Putamen (tissue), 1 donor: Measurements from ENCODE around the gene CCNT2.
"Not testable (repeated sequence)": the region's sequence is repeated elsewhere in the genome, so short reads cannot be mapped to it uniquely, and the experiment has no call there.

Experiments used
- DNase-seq: peaks from one replicate; pipeline ENCODE4 v3.0.0-alpha.2; 2016; ENCODE audit warnings: low spot score

CCNT2 gene

DNA sequence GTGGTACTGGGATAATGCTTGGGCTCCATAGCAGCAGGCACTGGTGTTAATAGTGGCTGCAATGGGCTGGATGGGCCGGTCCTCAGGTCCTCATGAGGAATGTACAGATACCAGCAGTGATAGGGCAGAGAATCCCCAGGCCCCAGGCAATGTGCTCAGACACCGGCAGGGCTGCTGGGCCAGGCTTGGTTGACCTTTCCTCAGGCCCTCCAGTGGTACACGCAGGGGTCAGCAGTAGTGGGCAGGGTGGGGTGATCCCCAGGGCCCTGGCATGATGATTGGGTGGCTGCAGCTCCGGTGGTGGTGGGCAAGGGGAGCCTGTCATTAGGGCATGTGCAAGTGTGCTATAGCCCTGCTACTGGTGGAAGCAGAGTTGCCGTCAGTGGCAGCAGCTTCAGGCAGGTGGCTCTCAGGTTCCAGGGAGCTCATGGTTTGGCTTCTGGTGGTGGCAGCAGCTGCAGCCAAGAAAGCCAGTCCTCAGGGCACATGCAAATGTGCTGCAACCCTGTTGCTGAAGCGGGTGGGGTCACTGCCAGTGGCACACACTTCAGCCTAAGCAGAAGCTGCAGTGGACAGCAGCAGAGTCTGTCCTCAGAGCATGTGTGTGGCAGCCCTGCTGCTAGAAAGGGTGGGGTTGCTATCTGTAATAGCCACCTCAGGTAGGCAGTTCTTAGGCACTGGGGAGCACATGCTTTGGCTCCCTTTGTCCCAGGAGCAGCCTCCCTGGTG lies 56.8 kb downstream of the CCNT2 start:
- no peak for DNase-seq

DNA sequence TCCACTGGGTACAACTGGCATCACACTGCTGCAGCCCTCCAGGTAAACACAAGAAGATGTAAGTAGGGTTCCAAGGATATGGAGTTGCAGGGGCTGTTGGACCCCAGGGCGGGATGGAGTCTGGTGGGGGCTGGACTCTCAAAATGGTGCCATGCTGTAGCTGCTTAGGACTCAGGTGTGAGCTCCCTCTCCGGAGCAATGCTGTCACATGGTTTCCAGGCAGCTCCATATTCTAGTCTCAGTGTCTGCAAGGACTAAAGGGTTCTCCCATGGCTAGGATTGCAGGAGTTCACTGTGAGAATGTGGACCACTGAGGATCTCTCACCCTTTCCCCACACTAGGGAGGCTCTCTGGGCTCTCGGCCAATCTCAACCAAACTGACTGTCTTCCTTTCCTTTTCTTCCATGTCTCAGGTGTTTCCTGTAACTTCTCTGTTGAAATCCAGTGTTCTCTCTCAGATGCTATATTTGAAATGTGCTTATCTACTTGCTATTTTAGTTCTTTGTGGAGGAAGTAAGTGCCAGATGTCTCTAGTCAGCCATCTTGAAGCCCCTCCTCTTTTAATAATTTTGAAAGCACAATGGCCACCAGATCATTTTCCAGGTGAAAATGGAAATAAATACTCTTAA lies 57.6 kb downstream of the CCNT2 start:
- no peak for DNase-seq

DNA sequence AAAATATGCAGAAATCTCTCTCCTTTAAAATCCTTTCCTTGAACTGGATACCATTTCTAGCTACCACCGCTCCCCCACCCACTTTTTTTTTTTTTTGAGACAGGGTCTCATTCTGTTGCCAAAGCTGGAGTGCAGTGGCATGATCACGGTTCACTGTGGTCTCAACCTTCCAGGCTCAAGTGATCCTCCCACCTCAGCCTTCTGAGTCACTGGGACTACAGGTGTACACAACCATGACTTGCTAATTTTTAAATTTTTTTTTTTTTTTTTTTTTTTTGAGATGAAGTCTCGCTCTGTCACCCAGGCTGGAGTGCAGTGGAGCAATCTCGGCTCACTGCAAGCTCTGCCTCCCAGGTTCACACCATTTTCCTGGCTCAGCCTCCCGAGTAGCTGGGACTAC lies 58.5 kb downstream of the CCNT2 start:
- DNase-seq: not testable (repeated sequence)

DNA sequence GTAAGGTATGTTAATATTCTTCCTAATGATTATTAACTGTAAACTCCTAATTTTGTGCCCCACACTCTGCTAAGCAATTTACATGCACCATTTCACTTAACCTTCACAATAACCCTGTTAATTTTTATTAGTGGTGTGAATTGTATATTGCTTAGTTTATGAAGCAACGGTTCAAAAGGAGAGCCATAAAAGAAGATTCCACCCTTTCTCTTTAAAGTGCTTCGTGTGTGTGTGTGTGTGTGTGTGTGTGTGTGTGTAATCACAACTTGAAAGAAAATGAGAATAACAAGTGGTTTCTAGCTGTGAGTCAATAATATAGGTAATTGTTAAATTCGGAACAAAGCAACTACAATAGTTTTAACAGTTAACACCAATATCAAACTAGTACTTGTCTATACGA lies 60.6 kb downstream of the CCNT2 start:
- DNase-seq: no peak

DNA sequence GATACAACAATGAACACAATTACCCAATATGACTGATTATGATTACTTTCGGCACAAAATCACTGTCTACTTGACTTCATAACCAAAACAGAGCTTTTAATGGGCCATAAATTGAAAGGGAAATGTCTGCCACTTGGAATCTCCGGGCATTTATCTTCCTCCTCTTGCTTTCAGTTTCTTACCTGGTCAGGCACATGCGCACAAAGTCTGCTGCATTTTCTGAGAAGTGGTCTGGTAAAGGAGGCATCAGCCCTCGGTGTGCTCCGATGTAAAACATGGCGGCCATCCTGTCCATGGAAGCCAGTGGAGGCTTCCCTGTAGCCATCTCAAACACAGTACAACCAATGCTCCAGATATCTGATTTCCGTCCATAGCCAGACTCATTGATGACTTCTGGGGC lies 62.0 kb downstream of the CCNT2 start:
- DNase-seq: no peak

GRCh38 chr2:134982603-134983002 lies 64.0 kb downstream of the CCNT2 start:
- no peak for DNase-seq

DNA sequence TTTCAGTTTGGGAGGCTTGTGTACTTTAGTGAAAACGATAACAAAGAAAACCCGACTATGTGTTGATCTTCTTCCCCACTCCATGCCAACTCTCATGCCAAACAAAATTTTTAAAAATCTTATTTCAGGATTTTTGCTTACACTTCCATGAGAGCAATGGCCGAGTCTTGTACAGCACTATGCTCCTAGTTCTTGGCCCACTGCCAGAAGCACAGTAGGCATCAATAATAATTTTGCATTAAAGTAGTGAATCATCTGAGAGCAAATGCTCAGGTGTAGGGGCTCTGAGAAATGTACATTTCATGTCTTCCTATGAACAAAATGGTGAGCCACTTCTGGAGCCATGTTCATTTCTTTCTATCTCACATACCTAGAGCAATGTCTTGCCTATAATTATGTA lies 66.4 kb downstream of the CCNT2 start:
- no peak for DNase-seq

- DNase-seq: no peak
Observed at GRCh38 chr2:134988994-134989605, 70.5 kb downstream of the CCNT2 start.

- DNase-seq: no peak
Observed at GRCh38 chr2:134999521-134999920, 80.9 kb downstream of the CCNT2 start.

DNA sequence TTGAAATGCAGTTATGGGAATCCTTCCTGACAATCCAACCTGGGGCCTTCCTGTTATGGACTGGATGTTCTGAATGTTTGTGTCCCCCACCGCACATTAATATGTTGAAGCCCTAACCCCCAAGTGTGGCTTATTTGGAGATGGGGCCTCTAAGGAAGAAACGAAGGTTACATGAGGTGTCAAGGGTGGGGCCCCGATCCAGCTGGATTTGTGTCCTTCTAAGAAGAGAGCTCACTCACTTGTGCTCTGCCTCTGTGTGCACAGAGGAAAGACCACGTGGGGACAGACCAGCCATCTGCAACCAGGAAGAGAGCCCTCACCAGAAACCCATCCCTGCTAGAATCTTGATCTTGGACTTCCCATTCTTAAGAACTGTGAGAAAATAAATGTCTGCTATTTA lies 84.2 kb downstream of the CCNT2 start:
- no peak for DNase-seq

DNA sequence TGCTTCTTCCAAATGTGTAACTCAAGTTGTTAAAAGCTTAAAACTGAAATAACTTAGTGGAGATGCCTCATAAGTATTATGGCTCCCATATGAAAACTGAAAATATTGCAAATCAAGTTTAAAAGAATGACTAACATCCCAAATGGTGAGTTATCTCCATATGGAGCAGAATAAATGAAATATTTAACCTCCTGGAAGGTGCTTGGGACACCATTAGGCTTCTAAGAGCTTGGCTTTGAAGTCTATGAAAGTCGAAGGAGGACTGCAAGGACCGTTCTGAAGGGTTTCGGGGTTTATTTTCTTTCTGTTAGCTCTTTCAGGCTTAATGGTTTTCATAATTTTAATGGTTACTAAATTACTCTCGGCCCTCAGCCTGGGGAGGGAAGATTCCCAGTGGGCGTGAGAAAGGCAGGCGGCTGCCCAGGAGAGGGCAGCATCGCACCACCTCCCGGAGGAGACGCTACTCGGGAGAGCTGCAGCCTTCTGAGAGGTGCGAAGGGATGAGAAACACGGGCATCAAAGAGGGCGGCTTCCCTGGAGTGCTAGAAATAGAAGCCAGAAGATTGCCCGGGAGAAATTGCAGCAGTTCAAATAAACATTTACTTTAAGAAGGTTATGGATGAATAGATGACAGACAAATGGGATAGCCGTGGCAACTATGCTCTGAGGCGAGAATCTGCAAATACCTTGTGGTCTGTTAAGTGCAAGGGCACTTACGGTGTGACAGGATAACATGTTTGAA lies 85.6 kb downstream of the CCNT2 start:
- peak; percentile 55 for DNase-seq

DNA sequence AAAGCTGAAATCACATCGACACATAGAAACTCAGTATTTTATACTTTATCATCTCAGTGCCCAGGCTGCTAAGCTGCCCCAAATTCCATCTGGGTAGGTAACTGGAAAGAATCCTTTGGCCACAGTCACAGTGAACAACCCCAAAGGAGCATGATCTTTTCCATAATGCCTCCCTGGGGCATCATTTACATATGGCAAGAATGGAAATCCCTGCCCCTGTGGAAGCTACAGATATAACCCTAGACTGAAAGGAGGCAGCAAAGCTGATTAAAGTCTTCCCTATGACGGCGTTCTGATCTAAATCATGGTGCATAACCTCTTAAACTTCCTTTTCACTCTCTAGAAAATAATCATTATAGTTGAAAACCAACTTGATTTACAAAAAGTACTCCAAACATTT lies 87.1 kb downstream of the CCNT2 start:
- no peak for DNase-seq
